B cell (primary cell): Measurements from ENCODE around the gene KBTBD12. TPM values are rescaled to one million over a fixed set of nuclear protein-coding genes. Genes with fewer than 3 reads are reported as not detected.
"Not testable (repeated sequence)": the region's sequence is repeated elsewhere in the genome, so short reads cannot be mapped to it uniquely, and the experiment has no call there.

Experiments used
- ATAC-seq: fragments of 200-7000 bp; cut with Tn5 transposase; one replicate; pipeline ENCODE4 v1.10.0; 2021; ENCODE audit warnings: low read depth, mild to moderate bottlenecking, moderate number of reproducible peaks, moderate library complexity
- CTCF ChIA-PET: fragments of 350-600 bp; sonication (Branson Sonifier 250); formaldehyde crosslinking; loops from one replicate; lab custom pipeline; 2021; ENCODE audit warnings: antibody characterized with exemption, inconsistent platforms; lab: Charles Lee
- POLR2A ChIA-PET: fragments of 350-600 bp; sonication (Branson Sonifier 250); formaldehyde crosslinking; loops from one replicate; lab custom pipeline; 2021; ENCODE audit warnings: antibody characterized with exemption; lab: Charles Lee
- DNase-seq: peaks from one replicate; pipeline ENCODE4 v3.0.0; 2013
- H2AFZ ChIP-seq: 2 replicates; pipeline ENCODE4 v1.6.1; 2012; ENCODE audit warnings: mild to moderate bottlenecking, low read depth, low read length; ENCODE audit not compliant: insufficient read depth, poor library complexity, severe bottlenecking
- H3K27ac ChIP-seq, 2 donors: 1 replicate in 1 of 2; 2 replicates in 1 of 2; pipeline ENCODE4 v1.5.1; 2012 to 2013; ENCODE audit warnings: low read length in 2 of 2, mild to moderate bottlenecking in 2 of 2, moderate library complexity in 1 of 2
- H3K27me3 ChIP-seq, 4 experiments: fragments of 200-600 bp in 1 of 4; sonication (generic) in 1 of 4; replicated peaks in 1 of 4; 1 replicate in 2 of 4; 2 replicates in 2 of 4; pipeline versions ENCODE4 v1.6.1 to v1.7.0; 2013 to 2016; ENCODE audit warnings: low read length in 3 of 4, mild to moderate bottlenecking in 2 of 4, mixed read lengths in 1 of 4, moderate library complexity in 1 of 4; ENCODE audit not compliant: insufficient read depth in 4 of 4, control insufficient read depth in 3 of 4; ENCODE audit errors: control extremely low read depth in 1 of 4
- H3K36me3 ChIP-seq, 2 experiments: replicated peaks in 1 of 2; 1 replicate in 1 of 2; 2 replicates in 1 of 2; pipeline versions ENCODE4 v1.6.1 to v1.7.1; 2013; ENCODE audit warnings: low read length in 1 of 2; ENCODE audit not compliant: insufficient read depth in 2 of 2, control insufficient read depth in 1 of 2; ENCODE audit errors: control extremely low read depth in 1 of 2, extremely low read depth in 1 of 2
- H3K4me1 ChIP-seq, 2 donors: fragments of 200-600 bp in 1 of 2; sonication (generic) in 1 of 2; 1 replicate in 1 of 2; 2 replicates in 1 of 2; pipeline versions ENCODE4 v1.5.1 to v1.6.1; 2013 to 2017; ENCODE audit warnings: low read length in 2 of 2; ENCODE audit not compliant: control insufficient read depth in 2 of 2, insufficient read depth in 2 of 2
- H3K4me2 ChIP-seq: replicated peaks from 2 replicates; pipeline ENCODE3; 2012; ENCODE audit warnings: mild to moderate bottlenecking, low read depth, low read length; ENCODE audit not compliant: poor library complexity, severe bottlenecking
- H3K4me3 ChIP-seq, 5 experiments: fragments of 200-600 bp in 1 of 5; sonication (generic) in 1 of 5; 1 replicate in 3 of 5; 2 replicates in 2 of 5; pipeline versions ENCODE4 v1.5.1 to v1.7.0; 2011 to 2016; ENCODE audit warnings: low read length in 4 of 5, mild to moderate bottlenecking in 4 of 5, low read depth in 2 of 5, control low read depth in 1 of 5, moderate library complexity in 1 of 5; ENCODE audit not compliant: insufficient read depth in 1 of 5; ENCODE audit errors: control extremely low read depth in 1 of 5, extremely low read depth in 1 of 5
- H3K79me2 ChIP-seq: fragments of 200-600 bp; sonication (generic); one replicate; pipeline ENCODE4 v1.6.0; 2016; ENCODE audit warnings: low read length; ENCODE audit not compliant: control insufficient read depth, insufficient read depth
- H3K9ac ChIP-seq: fragments of 200-600 bp; sonication (generic); 2 replicates; pipeline ENCODE4 v1.6.1; 2017; ENCODE audit warnings: mild to moderate bottlenecking, low read length, moderate library complexity
- H3K9me3 ChIP-seq, 3 donors: one replicate each; pipeline versions ENCODE4 v1.6.1 to v1.7.1; 2013; ENCODE audit warnings: low read length in 2 of 3; ENCODE audit not compliant: control insufficient read depth in 2 of 3, insufficient read depth in 1 of 3; ENCODE audit errors: control extremely low read depth in 1 of 3
- H4K20me1 ChIP-seq: 2 replicates; pipeline ENCODE4 v1.6.0; 2012; ENCODE audit warnings: mild to moderate bottlenecking, low read length; ENCODE audit not compliant: insufficient read depth, control insufficient read depth, poor library complexity, severe bottlenecking
- H3K27ac Mint-ChIP-seq: one replicate; pipeline ENCODE4 v1.8.0; 2021; ENCODE audit warnings: mixed read lengths
- H3K27me3 Mint-ChIP-seq: one replicate; pipeline ENCODE4 v1.8.0; 2021; ENCODE audit warnings: mixed read lengths
- H3K4me1 Mint-ChIP-seq: one replicate; pipeline ENCODE4 v1.8.0; 2021; ENCODE audit warnings: mixed read lengths
- H3K4me3 Mint-ChIP-seq: one replicate; pipeline ENCODE4 v1.8.0; 2021; ENCODE audit warnings: mixed read lengths
- H3K9me3 Mint-ChIP-seq: one replicate; pipeline ENCODE4 v1.8.0; 2022; ENCODE audit warnings: mixed read lengths; ENCODE audit not compliant: insufficient read depth
- CTCF ChIP-seq: fragments of 200-600 bp; IDR thresholded peaks from one replicate; pipeline ENCODE4 v1.8.0; 2022; ENCODE audit warnings: antibody characterized with exemption, mild to moderate bottlenecking
- EZH2 ChIP-seq: IDR thresholded peaks from 2 replicates; pipeline ENCODE4 v1.6.1; 2012; ENCODE audit warnings: borderline replicate concordance, low read depth, mild to moderate bottlenecking, moderate library complexity, low read length; ENCODE audit not compliant: insufficient read depth, poor library complexity, severe bottlenecking
- WGBS: methylation state at CpG from one replicate; pipeline ENCODE4 v1.1.5; 2013; ENCODE audit warnings: missing lambda C conversion rate; ENCODE audit not compliant: insufficient coverage; 5-methylcytosine and 5-hydroxymethylcytosine counted together
- intact Hi-C: fragments of 100-400 bp; cut with micrococcal nuclease; formaldehyde crosslinking; loops from one replicate; pipeline ENCODE4 v1.10.0; 2022
- polyA plus RNA-seq: library from polyadenylated mRNA; depleted of rRNA; stranded (reverse); fragments of >200 nt; gene quantifications from 2 replicates; pipeline ENCODE4 v1.2.3, GENCODE V29; 2012
- total RNA-seq, 2 donors: library from RNA; stranded (reverse); fragments of 120-200 nt in 1 of 2; gene quantifications; 1 replicate in 1 of 2; 2 replicates in 1 of 2; pipeline versions ENCODE4 v1.2.3 to v1.2.4, GENCODE V29; 2013 to 2022

The KBTBD12 gene
- total and polyA plus RNA-seq, 2 donors (not counting 1 experiment from before 2014, with no cell fraction given) = 0.22 TPM; not detected in 1

DNA sequence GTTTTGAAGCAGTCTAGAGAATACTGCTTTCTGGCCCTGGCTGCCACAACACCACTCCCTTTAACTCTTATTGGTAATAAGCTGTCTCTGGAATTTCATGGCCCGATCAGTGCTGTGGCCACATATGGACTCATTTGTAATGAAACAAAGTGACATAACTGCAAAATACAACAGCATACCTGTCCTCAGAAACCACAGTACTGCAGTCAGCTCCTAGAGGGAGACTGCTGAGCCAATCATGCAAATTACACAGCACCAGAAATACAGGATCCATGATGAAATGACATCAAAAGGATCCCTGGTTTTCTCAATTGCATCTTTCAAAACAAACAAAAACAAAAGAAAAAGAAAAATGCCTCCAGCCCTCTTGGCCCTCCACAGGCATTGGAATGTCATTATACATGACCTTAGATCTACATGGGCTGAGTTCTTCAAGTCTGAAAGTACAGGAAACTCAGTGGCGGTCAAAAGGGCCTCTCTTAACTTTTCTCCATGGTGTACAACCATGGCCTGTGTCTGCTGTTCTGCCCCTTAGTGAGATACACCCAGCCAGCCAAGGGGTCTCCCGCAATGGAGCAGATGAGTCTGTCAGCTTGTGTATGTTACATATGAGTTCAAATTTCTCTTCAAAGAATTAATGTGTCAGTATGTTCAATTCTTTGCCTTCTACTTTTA lies 24.9 kb upstream of the KBTBD12 start:
- H3K9me3 Mint-ChIP-seq = peaks cover 11% of the 10 kb centered on the region
- no peaks in the 10 kb centered on the region for H3K27me3 Mint-ChIP-seq
- peak overlapping the region; percentile 8 for H3K27ac Mint-ChIP-seq
- no peaks in the 10 kb centered on the region for H4K20me1 ChIP-seq
- no peak overlapping the region for H2AFZ ChIP-seq
- no peak for DNase-seq
- H3K9ac ChIP-seq = no peak overlapping the region
- POLR2A ChIA-PET = no interaction called here
- no peaks in the 10 kb centered on the region for H3K4me1 ChIP-seq
- no peak overlapping the region for H3K4me3 ChIP-seq
- TF ChIP-seq CTCF (no peak), EZH2 (no peak)
- no peaks in the 10 kb centered on the region for H3K27me3 ChIP-seq
- H3K9me3 ChIP-seq = peaks cover 0 to 17% (median 15%) of the 10 kb centered on the region in 3 donors
- H3K79me2 ChIP-seq = no peaks in the 10 kb centered on the region
- no peak overlapping the region for H3K4me2 ChIP-seq
- no peaks in the 10 kb centered on the region for H3K36me3 ChIP-seq
- H3K4me1 Mint-ChIP-seq = no peaks in the 10 kb centered on the region
- 83% methylated on average over 1 of the region's 3 CpGs for WGBS
- ATAC-seq = no peak
- CTCF ChIA-PET = no interaction called here
- H3K27ac ChIP-seq = no peak overlapping the region
- intact Hi-C loops = no loop called here
- H3K4me3 Mint-ChIP-seq = no peak overlapping the region

DNA sequence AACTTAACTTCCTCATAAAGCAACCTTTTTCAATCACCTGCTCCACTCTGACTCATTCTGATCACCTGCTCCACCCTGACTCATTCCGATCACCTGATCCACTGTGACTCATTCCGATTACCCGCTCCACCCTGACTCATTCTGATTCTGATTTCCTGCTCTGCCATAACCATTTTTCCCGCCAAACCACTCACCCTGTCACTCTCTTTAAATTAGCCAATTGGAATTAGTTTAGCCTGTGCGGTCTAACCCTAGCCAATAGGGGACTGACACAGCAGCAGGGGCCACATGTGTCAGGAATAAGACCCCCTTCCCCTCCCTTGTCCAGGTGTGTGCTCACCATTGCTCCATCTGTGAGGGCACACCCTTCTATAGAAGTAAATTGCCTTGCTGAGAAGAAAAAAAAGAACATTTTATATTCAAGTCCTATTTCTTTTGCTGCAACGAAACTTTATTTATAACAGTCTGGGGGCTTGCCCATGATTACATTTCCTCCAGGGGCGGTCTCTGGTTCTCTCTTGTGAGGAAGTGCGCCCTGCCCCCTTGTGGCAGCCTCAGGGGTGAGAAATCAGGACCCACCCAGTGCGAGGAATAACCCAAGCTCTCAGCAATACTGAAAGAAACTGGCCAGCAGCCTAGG lies 24.3 kb upstream of the KBTBD12 start:
- H4K20me1 ChIP-seq, H3K4me3 ChIP-seq, H3K4me3 Mint-ChIP-seq, CTCF ChIA-PET, H2AFZ ChIP-seq, H3K4me1 Mint-ChIP-seq, H3K4me2 ChIP-seq, H3K4me1 ChIP-seq, H3K27me3 Mint-ChIP-seq, H3K27me3 ChIP-seq, H3K27ac ChIP-seq, DNase-seq, H3K9ac ChIP-seq, POLR2A ChIA-PET, H3K36me3 ChIP-seq, H3K79me2 ChIP-seq, intact Hi-C loops, ATAC-seq: not testable (repeated sequence)
- 76% methylated on average over 8 of the region's 9 CpGs for WGBS
- peaks cover 0 to 17% (median 15%) of the 10 kb centered on the region in 3 donors for H3K9me3 ChIP-seq
- Mint-ChIP-seq H3K9me3 (peaks cover 11% of the 10 kb centered on the region), H3K27ac (peak overlapping the region; percentile 8)
